GM06990 (cell line): ENCODE results near the gene ENO4.

Experiments used
- DNase-seq: peaks from one replicate; pipeline ENCODE4 v3.0.0-alpha.2; 2011; ENCODE audit not compliant: insufficient read length; ENCODE audit errors: extremely low read depth
- H3K27me3 ChIP-seq: replicated peaks from 2 replicates; pipeline ENCODE4 v1.6.0; 2011; ENCODE audit warnings: low read length; ENCODE audit not compliant: control insufficient read depth, insufficient read depth
- H3K36me3 ChIP-seq: 2 replicates; pipeline ENCODE4 v1.5.1; 2011; ENCODE audit warnings: low read length; ENCODE audit not compliant: control insufficient read depth, insufficient read depth
- H3K4me3 ChIP-seq: replicated peaks from 2 replicates; pipeline ENCODE4 v1.5.1; 2011; ENCODE audit warnings: low read depth, mild to moderate bottlenecking, control low read depth, low read length
- TF ChIP-seq, protein P1 (sequence below): IDR thresholded peaks from 2 replicates; pipeline ENCODE4 v1.5.1; 2011; ENCODE audit warnings: low read length, control low read depth, mild to moderate bottlenecking, inconsistent platforms; ENCODE audit not compliant: insufficient read depth, poor library complexity, severe bottlenecking

The ENO4 gene

DNA sequence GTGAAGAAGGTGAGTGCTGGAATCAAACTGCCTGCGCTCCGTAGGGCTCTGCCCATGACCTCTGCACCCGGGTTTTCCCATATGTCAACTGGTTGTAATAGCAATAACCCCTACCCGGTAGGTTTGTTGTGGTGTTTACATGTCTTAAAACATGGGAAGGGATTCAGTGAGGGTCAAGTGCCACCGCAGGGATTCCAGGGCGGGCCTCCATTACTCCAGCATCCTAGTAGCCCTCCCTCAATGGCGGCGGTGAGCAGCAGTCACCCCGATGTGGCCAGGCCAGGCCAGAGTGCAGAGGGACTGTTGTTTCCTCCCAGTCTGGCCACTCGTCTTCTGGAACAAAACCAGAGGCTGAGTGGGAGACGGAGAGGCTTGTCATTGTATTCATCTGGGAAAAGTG lies 37.6 kb upstream of the ENO4 start:
- Histone ChIP-seq H3K36me3 (no peaks in the 10 kb centered on the region), H3K4me3 (no peak overlapping the region), H3K27me3 (no peaks in the 10 kb centered on the region)
- TF ChIP-seq, protein P1, sequence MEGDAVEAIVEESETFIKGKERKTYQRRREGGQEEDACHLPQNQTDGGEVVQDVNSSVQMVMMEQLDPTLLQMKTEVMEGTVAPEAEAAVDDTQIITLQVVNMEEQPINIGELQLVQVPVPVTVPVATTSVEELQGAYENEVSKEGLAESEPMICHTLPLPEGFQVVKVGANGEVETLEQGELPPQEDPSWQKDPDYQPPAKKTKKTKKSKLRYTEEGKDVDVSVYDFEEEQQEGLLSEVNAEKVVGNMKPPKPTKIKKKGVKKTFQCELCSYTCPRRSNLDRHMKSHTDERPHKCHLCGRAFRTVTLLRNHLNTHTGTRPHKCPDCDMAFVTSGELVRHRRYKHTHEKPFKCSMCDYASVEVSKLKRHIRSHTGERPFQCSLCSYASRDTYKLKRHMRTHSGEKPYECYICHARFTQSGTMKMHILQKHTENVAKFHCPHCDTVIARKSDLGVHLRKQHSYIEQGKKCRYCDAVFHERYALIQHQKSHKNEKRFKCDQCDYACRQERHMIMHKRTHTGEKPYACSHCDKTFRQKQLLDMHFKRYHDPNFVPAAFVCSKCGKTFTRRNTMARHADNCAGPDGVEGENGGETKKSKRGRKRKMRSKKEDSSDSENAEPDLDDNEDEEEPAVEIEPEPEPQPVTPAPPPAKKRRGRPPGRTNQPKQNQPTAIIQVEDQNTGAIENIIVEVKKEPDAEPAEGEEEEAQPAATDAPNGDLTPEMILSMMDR: no peak
- no peak for DNase-seq

- Histone ChIP-seq H3K4me3 (no peak overlapping the region), H3K36me3 (no peaks in the 10 kb centered on the region), H3K27me3 (no peaks in the 10 kb centered on the region)
- DNase-seq: no peak
- TF ChIP-seq, protein P1: no peak
Measured at GRCh38 chr10:116815641-116816415, 33.5 kb upstream of the ENO4 start.

DNA sequence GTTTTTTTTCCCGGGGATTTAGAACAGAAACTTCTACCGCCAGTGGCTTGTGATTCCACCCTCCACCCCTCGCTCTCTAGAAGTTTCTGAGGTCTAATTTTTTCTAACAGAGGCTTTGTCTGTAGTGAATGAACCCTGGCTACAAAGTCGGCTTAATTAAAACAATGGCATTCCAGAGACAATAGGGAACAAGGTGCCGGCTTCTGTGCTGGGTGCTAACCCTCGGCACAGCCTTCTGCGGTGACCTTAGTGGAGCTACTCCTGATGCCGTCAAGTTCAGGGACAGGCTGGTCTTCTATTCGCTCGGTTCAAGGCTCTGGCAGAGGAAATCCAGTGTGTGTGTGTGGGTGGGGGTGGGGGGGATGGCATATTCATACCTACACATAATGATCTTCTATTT lies 32.1 kb upstream of the ENO4 start:
- Histone ChIP-seq H3K36me3 (no peaks in the 10 kb centered on the region), H3K27me3 (no peaks in the 10 kb centered on the region), H3K4me3 (no peak overlapping the region)
- DNase-seq: no peak
- TF ChIP-seq, protein P1: no peak

DNA sequence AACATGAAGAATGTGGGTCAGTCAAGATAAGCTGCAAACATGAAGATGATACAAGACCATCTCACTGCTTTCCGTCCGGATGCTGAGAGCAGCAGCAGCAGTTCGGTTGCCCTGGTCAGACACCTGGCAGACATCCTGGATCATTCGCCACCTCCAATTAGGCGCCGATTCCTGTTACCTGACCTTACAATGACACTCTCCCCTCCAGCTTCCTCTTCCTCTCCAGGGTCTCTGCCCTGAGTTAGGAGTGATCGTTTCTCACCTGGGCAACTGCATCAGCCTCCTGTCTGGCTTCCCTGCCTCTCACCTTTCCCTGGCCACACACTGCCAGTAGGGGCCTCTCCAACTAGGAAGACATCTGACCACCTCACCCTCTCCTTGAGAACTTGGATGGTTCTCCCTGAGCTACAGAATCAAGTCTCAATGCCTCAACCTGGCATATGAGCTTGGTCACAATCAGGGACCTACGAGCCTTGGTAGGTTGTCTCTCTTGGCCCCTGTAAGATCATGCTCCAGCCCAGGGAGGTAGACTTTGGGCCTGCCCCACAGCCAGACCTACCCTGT lies 31.4 kb upstream of the ENO4 start:
- TF ChIP-seq, protein P1: no peak
- Histone ChIP-seq H3K36me3 (no peaks in the 10 kb centered on the region), H3K4me3 (no peak overlapping the region), H3K27me3 (no peaks in the 10 kb centered on the region)
- no peak for DNase-seq

- H3K36me3 ChIP-seq: no peaks in the 10 kb centered on the region
- no peak overlapping the region for H3K4me3 ChIP-seq
- TF ChIP-seq, protein P1: no peak
- no peaks in the 10 kb centered on the region for H3K27me3 ChIP-seq
- no peak for DNase-seq
Measured at GRCh38 chr10:116819999-116820677, 29.2 kb upstream of the ENO4 start.
